OCI-LY1 (cell line): ENCODE data around the gene OR9A4.

Source experiments
- H2AFZ ChIP-seq: fragments of 200-600 bp; sonication (generic), shearing (Covaris generic); 2 replicates; pipeline ENCODE4 v1.6.0; 2014; ENCODE audit warnings: antibody characterized with exemption, mild to moderate bottlenecking, low read length
- H3F3A ChIP-seq: fragments of 200-600 bp; sonication (generic), shearing (Covaris generic); 2 replicates; pipeline ENCODE4 v1.6.0; 2014; ENCODE audit warnings: mild to moderate bottlenecking, antibody characterized with exemption, low read length, moderate library complexity; ENCODE audit not compliant: insufficient read depth
- H3K27ac ChIP-seq: fragments of 200-600 bp; sonication (generic); 2 replicates; pipeline ENCODE4 v1.5.1; 2014; ENCODE audit warnings: low read length, mixed run types, mild to moderate bottlenecking, low read depth; ENCODE audit not compliant: poor library complexity, severe bottlenecking
- H3K27me3 ChIP-seq: fragments of 200-600 bp; sonication (generic); 2 replicates; pipeline ENCODE4 v1.6.0; 2014; ENCODE audit warnings: antibody characterized with exemption, mild to moderate bottlenecking, low read length, moderate library complexity; ENCODE audit not compliant: insufficient read depth
- H3K36me3 ChIP-seq: fragments of 200-600 bp; sonication (generic); 2 replicates; pipeline ENCODE4 v1.6.1; 2014; ENCODE audit warnings: mild to moderate bottlenecking, antibody characterized with exemption, low read length, moderate library complexity, mixed read lengths; ENCODE audit not compliant: insufficient read depth
- H3K4me1 ChIP-seq: fragments of 200-600 bp; sonication (generic); 2 replicates; pipeline ENCODE4 v1.5.1; 2014; ENCODE audit warnings: mild to moderate bottlenecking, low read length, moderate library complexity; ENCODE audit not compliant: insufficient read depth, severe bottlenecking
- H3K4me2 ChIP-seq: fragments of 200-600 bp; sonication (generic), shearing (Covaris generic); 2 replicates; pipeline ENCODE4 v1.6.1; 2014; ENCODE audit warnings: low read length
- H3K4me3 ChIP-seq: fragments of 200-600 bp; sonication (generic); 2 replicates; pipeline ENCODE4 v1.5.1; 2014; ENCODE audit warnings: low read length, low read depth, mild to moderate bottlenecking, mixed read lengths; ENCODE audit not compliant: poor library complexity, severe bottlenecking
- H3K79me2 ChIP-seq: fragments of 200-600 bp; shearing (Covaris generic); 2 replicates; pipeline ENCODE4 v1.6.1; 2016; ENCODE audit warnings: mixed run types, low read length, mixed read lengths; ENCODE audit not compliant: insufficient read depth
- H3K9ac ChIP-seq: fragments of 200-600 bp; sonication (generic), shearing (Covaris generic); 2 replicates; pipeline ENCODE4 v1.6.1; 2014; ENCODE audit warnings: mild to moderate bottlenecking, low read length, mixed read lengths
- H3K9me2 ChIP-seq: fragments of 200-600 bp; sonication (generic), shearing (Covaris generic); 2 replicates; pipeline ENCODE4 v1.6.1; 2014; ENCODE audit warnings: low read depth, mild to moderate bottlenecking, low read length, mixed read lengths
- H3K9me3 ChIP-seq: fragments of 200-600 bp; shearing (Covaris generic); 2 replicates; pipeline ENCODE4 v1.6.1; 2014; ENCODE audit warnings: low read length, mixed read lengths
- H4K20me1 ChIP-seq: fragments of 200-600 bp; sonication (generic), shearing (Covaris generic); 2 replicates; pipeline ENCODE4 v1.6.0; 2016; ENCODE audit warnings: mild to moderate bottlenecking, low read length; ENCODE audit not compliant: insufficient read depth
- CTCF ChIP-seq: fragments of 200-600 bp; sonication (generic), shearing (Covaris generic); IDR thresholded peaks from 2 replicates; pipeline ENCODE4 v1.5.1; 2017; ENCODE audit warnings: mild to moderate bottlenecking, antibody characterized with exemption, low read length, moderate library complexity, mixed read lengths
- EZH2 ChIP-seq: fragments of 200-600 bp; sonication (generic), shearing (Covaris generic); IDR thresholded peaks from 2 replicates; pipeline ENCODE4 v1.8.0; 2017; ENCODE audit warnings: borderline replicate concordance, mixed run types, mild to moderate bottlenecking, antibody characterized with exemption, low read length, moderate library complexity, mixed read lengths

OR9A4 gene

GRCh38 chr7:141877365-141877764 lies 38.8 kb upstream of the OR9A4 start:
- no peak for TF ChIP-seq CTCF
- TF ChIP-seq EZH2, result no peak
- no peaks in the 10 kb centered on the region for H4K20me1 ChIP-seq
- H3K27me3 ChIP-seq, result no peaks in the 10 kb centered on the region
- no peak overlapping the region for H3K4me2 ChIP-seq
- no peaks in the 10 kb centered on the region for H3K9me2 ChIP-seq
- no peak overlapping the region for H3K9ac ChIP-seq
- no peak overlapping the region for H3K27ac ChIP-seq
- no peaks in the 10 kb centered on the region for H3K9me3 ChIP-seq
- no peaks in the 10 kb centered on the region for H3F3A ChIP-seq
- H3K4me1 ChIP-seq, result no peaks in the 10 kb centered on the region
- H3K79me2 ChIP-seq, result no peaks in the 10 kb centered on the region
- no peak overlapping the region for H3K4me3 ChIP-seq
- H3K36me3 ChIP-seq, result no peaks in the 10 kb centered on the region
- H2AFZ ChIP-seq, result no peak overlapping the region

- no peaks in the 10 kb centered on the region for H4K20me1 ChIP-seq
- H3K9me2 ChIP-seq, result no peaks in the 10 kb centered on the region
- H3K36me3 ChIP-seq, result no peaks in the 10 kb centered on the region
- H3K27me3 ChIP-seq, result no peaks in the 10 kb centered on the region
- H3K79me2 ChIP-seq, result no peaks in the 10 kb centered on the region
- no peaks in the 10 kb centered on the region for H3K9me3 ChIP-seq
- no peaks in the 10 kb centered on the region for H3K4me1 ChIP-seq
- no peak overlapping the region for H3K27ac ChIP-seq
- no peaks in the 10 kb centered on the region for H3F3A ChIP-seq
- no peak overlapping the region for H3K4me3 ChIP-seq
- no peak overlapping the region for H2AFZ ChIP-seq
- TF ChIP-seq CTCF (no peak), EZH2 (no peak)
- no peak overlapping the region for H3K4me2 ChIP-seq
- H3K9ac ChIP-seq, result no peak overlapping the region
Measured at GRCh38 chr7:141880960-141881359, 35.2 kb upstream of the OR9A4 start.

GRCh38 chr7:141884539-141885225 lies 31.5 kb upstream of the OR9A4 start:
- Histone ChIP-seq H3K4me2 (no peak overlapping the region), H3K9ac (no peak overlapping the region), H3K9me3 (no peaks in the 10 kb centered on the region), H3K27me3 (no peaks in the 10 kb centered on the region), H3K36me3 (no peaks in the 10 kb centered on the region), H3F3A (no peaks in the 10 kb centered on the region), H4K20me1 (no peaks in the 10 kb centered on the region), H3K4me1 (no peaks in the 10 kb centered on the region), H3K27ac (no peak overlapping the region), H2AFZ (no peak overlapping the region), H3K9me2 (no peaks in the 10 kb centered on the region), H3K79me2 (no peaks in the 10 kb centered on the region), H3K4me3 (no peak overlapping the region)
- no peak for TF ChIP-seq CTCF
- TF ChIP-seq EZH2, result no peak
